GM19240 (cell line): ENCODE results near the gene RNF25.

Experiments
- DNase-seq: peaks from one replicate; pipeline ENCODE4 v3.0.0; 2011; ENCODE audit warnings: low spot score; ENCODE audit not compliant: insufficient read length

The RNF25 gene

GRCh38 chr2:218626369-218626768, 45.4 kb downstream of the RNF25 start:
- no peak for DNase-seq

- no peak for DNase-seq
Observed at GRCh38 chr2:218623366-218623705, 48.5 kb downstream of the RNF25 start.

GRCh38 chr2:218622606-218623365, 49.0 kb downstream of the RNF25 start:
- no peak for DNase-seq

- DNase-seq = no peak
Observed at GRCh38 chr2:218621007-218621406, 50.8 kb downstream of the RNF25 start.

- DNase-seq = no peak
Observed at GRCh38 chr2:218618102-218618860, 53.5 kb downstream of the RNF25 start.

- DNase-seq = no peak
Observed at GRCh38 chr2:218615868-218616315, 55.9 kb downstream of the RNF25 start.
